Adrenal gland (tissue), 12 donors: Measurements from ENCODE around the gene LUC7L. TPM values are rescaled to one million over a fixed set of nuclear protein-coding genes. Genes with fewer than 3 reads are reported as not detected.
A peak's percentile ranks its signal among the peaks of the same experiment; 100 is the strongest.

ENCODE experiments used
- DNase-seq, 7 donors: peaks; one replicate each; pipeline ENCODE4 v3.0.0-alpha.2; 2019 to 2020
- H3K27ac ChIP-seq, 5 donors: fragments of 200-600 bp; sonication (generic) in 4 of 5; 1 replicate in 3 of 5; 2 replicates in 2 of 5; pipeline versions ENCODE4 v1.5.1 to v1.8.0; 2016 to 2020; ENCODE audit warnings: mild to moderate bottlenecking in 1 of 5
- H3K27me3 ChIP-seq: fragments of 200-600 bp; 2 replicates; pipeline ENCODE4 v1.8.0; 2021
- H3K36me3 ChIP-seq, 2 donors: fragments of 200-600 bp; replicated peaks in 1 of 2; 1 replicate in 1 of 2; 2 replicates in 1 of 2; pipeline versions ENCODE4 v1.5.1 to v1.8.0; 2018 to 2022
- H3K4me1 ChIP-seq, 2 donors: fragments of 200-600 bp; replicated peaks in 1 of 2; 1 replicate in 1 of 2; 2 replicates in 1 of 2; pipeline versions ENCODE4 v1.5.1 to v1.8.0; 2018 to 2021
- H3K4me3 ChIP-seq, 4 donors: fragments of 200-600 bp; sonication (generic) in 3 of 4; one replicate each; pipeline ENCODE4 v1.5.1; 2016 to 2018
- H3K9me3 ChIP-seq, 3 donors: fragments of 200-600 bp; sonication (generic) in 1 of 3; replicated peaks in 1 of 3; 1 replicate in 2 of 3; 2 replicates in 1 of 3; pipeline versions ENCODE4 v1.5.1 to v1.8.0; 2016 to 2021
- CTCF ChIP-seq, 6 experiments: fragments of 450-650 bp in 4 of 6; fragments of 200-600 bp in 2 of 6; sonication (generic) in 1 of 6; IDR thresholded peaks; 1 replicate in 5 of 6; 2 replicates in 1 of 6; pipeline versions ENCODE4 v1.5.1 to v1.8.0; 2016 to 2021; ENCODE audit warnings: antibody characterized with exemption in 6 of 6, mild to moderate bottlenecking in 2 of 6, moderate library complexity in 1 of 6
- POLR2A ChIP-seq, 2 donors: fragments of 450-650 bp; IDR thresholded peaks; one replicate each; pipeline ENCODE4 v1.6.1; 2017; ENCODE audit warnings: antibody characterized with exemption in 2 of 2, mild to moderate bottlenecking in 2 of 2, moderate library complexity in 1 of 2
- WGBS, 4 donors: extraction: QIAGEN DNeasy Blood & Tissue Kit in 2 of 4; methylation state at CpG; one replicate each; pipeline versions ENCODE4 v1.1.5 to v1.1.7; 2013 to 2017; 5-methylcytosine and 5-hydroxymethylcytosine counted together
- intact Hi-C, 2 donors: fragments of 100-400 bp; cut with DNase I; formaldehyde crosslinking; loops; one replicate each; pipeline versions ENCODE4 v1.14.1 to v1.15.0; 2022 to 2023
- polyA plus RNA-seq, 3 donors: library from polyadenylated mRNA; stranded (reverse); fragments of 200-250 nt in 2 of 3; fragments of 350-450 nt in 1 of 3; fragmentation: Illumina TruSeq in 1 of 3; extraction: RNeasy Lipid Tissue Mini Kit (QIAGEN cat#74804) in 1 of 3; gene quantifications; one replicate each; pipeline ENCODE4 v1.2.3, GENCODE V29; 2013 to 2014
- total RNA-seq, 9 donors: library from RNA; depleted of rRNA in 4 of 9; stranded (reverse); fragments of >200 nt in 4 of 9; fragments of 120-200 nt in 1 of 9; fragmentation: NEBNext Ultra II Directional in 1 of 9; extraction: Animal tissue kit (Norgen Biotek cat#: 25700) in 1 of 9; gene quantifications; one replicate each; pipeline versions ENCODE4 v1.1.0 to v1.2.4, GENCODE V29; 2013 to 2023
- donor health status: healthy with polysubstance abuse.
- donor health status: Bipolar disorder and iron deficiency.
- donor health status: DM: yes; HTN: yes; CAD: no.
- donor health status: DM: no; HTN: no; CAD: no.
- donor health status: DM: no; HTN: no; CAD: no.
- donor health status: DM: yes; HTN: yes; CAD: no.

LUC7L gene
- total and polyA plus RNA-seq, 12 donors: 19.7 to 700 (median 79.1) TPM

- DNase-seq: no peak
- Histone ChIP-seq H3K36me3 (no peaks in the 10 kb centered on the region), H3K9me3 (no peaks in the 10 kb centered on the region), H3K4me3 (peak within 1 kb of the TSS in 1 of 4 donors; percentile 57), H3K4me1 (peaks cover 0 to 8% of the 10 kb centered on the region in 2 donors), H3K27me3 (peaks cover 12% of the 10 kb centered on the region), H3K27ac (peak within 1 kb of the TSS in 1 of 5 donors; percentile 17)
- 4 to 15% (median 4%) methylated on average over 13 to 51 of the region's 56 CpGs; no CpG with 5 or more reads in 1 of the 4 donors for WGBS, 4 donors
- intact Hi-C loops: no loop called here
- TF ChIP-seq POLR2A (IDR thresholded peaks at IDR 0.05): no peak
- no peak for TF ChIP-seq CTCF (IDR thresholded peaks at IDR 0.05)
Observed at GRCh38 chr16:275786-276232, 46.6 kb upstream of the LUC7L start, which contains the start of gene RGS11. Gene RGS11, minus strand, starts transcription at chr16:275944. Its CDS starts 33 bp downstream, at chr16:275911.

GRCh38 chr16:275041-275641, 45.9 kb upstream of the LUC7L start:
- 5 to 19% (median 5%) methylated on average over 16 to 58 of the region's 58 CpGs; no CpG with 5 or more reads in 1 of the 4 donors for WGBS, 4 donors

GRCh38 chr16:273547-274421, 44.5 kb upstream of the LUC7L start:
- WGBS, 4 donors: 79 to 86% (median 81%) methylated on average over 5 to 30 of the region's 30 CpGs
- Histone ChIP-seq H3K27ac (no peak overlapping the region), H3K9me3 (no peaks in the 10 kb centered on the region), H3K4me1 (peaks cover 0 to 5% of the 10 kb centered on the region in 2 donors), H3K4me3 (no peak overlapping the region), H3K36me3 (no peaks in the 10 kb centered on the region), H3K27me3 (peaks cover 6% of the 10 kb centered on the region)
- no peak for DNase-seq
- intact Hi-C loops: no loop called here
- TF ChIP-seq CTCF (IDR thresholded peaks at IDR 0.05) (no peak), POLR2A (IDR thresholded peaks at IDR 0.05) (no peak)

More at GRCh38 chr16:275041-275641, 45.9 kb upstream of the LUC7L start:
- Histone ChIP-seq H3K4me3 (peak overlapping the region in 1 of 4 donors; percentile 57), H3K9me3 (no peaks in the 10 kb centered on the region), H3K4me1 (peaks cover 0 to 5% of the 10 kb centered on the region in 2 donors), H3K27me3 (peaks cover 9% of the 10 kb centered on the region), H3K27ac (no peak overlapping the region), H3K36me3 (no peaks in the 10 kb centered on the region)
- intact Hi-C loops: no loop called here
- no peak for DNase-seq
- TF ChIP-seq CTCF (IDR thresholded peaks at IDR 0.05) (no peak), POLR2A (IDR thresholded peaks at IDR 0.05) (no peak)
